ENCODE measurements around the gene PACSIN3. TPM values are rescaled to one million over a fixed set of nuclear protein-coding genes. Genes with fewer than 3 reads are reported as not detected.

Gene PACSIN3
- total RNA-seq, 1 experiment from 2014 or later, result 63.1 TPM

DNA sequence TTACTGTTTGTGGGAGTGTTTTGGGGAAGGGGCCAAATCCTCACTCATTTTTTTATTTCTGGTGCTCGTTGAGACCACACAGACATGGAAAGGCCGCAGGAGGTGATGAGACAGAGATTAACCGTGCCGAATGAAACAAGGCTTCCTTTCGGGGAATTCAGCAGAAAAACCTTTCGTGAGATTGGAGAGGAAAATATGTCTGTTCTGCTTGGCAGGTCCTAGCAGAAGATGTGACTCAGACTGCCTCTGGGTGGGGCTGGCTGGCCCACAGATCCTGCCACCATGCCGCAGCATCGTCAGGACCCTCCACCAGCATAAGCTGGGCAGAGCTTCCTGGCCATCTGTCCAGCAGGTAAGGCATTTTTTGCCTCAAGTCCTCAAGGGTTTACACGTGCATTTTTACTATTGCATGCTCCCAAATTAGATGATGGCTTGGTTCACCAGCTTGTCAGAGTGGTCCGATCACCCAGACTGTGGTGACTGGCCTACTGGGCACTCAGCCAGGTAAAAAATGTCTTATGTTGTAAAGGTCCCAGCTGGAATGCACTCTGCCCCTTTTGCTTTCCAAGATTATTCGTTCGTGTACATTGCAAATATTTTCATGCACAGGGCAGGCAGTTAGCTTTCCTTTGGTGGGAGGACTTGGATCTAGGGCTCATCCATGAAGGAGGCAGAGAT, 30.0 kb upstream of the PACSIN3 start (continued):
- peak; percentile 45; the same call in 1 of the 2 replicates for TF ChIP-seq MAX (IDR thresholded peaks at IDR 0.05)
- TF ChIP-seq YY1 (IDR thresholded peaks at IDR 0.05; ENCODE audit: extremely low read depth, insufficient replicate concordance, low read depth, low read length), result peak; percentile 3
- peak; percentile 82 for TF ChIP-seq JUND (IDR thresholded peaks at IDR 0.05)
- TF ChIP-seq SIN3A (IDR thresholded peaks at IDR 0.05; ENCODE audit: low read depth), result 0 out of 2 replicates have a peak, but pooled peaks have one; percentile 28
- no peak for TF ChIP-seq EZH2phosphoT487 (IDR thresholded peaks at IDR 0.05; ENCODE audit: borderline replicate concordance)
- TF ChIP-seq CEBPB (IDR thresholded peaks at IDR 0.05; ENCODE audit: low read depth), result no peak; the same call in 1 of the 2 replicates
- no peak for TF ChIP-seq ZNF274 (IDR thresholded peaks at IDR 0.05; ENCODE audit: low read depth, low read length)
- peak; percentile 27 for TF ChIP-seq TCF7L2 (IDR thresholded peaks at IDR 0.05; ENCODE audit: borderline replicate concordance, extremely low read depth, insufficient read depth, insufficient read length)

DNA sequence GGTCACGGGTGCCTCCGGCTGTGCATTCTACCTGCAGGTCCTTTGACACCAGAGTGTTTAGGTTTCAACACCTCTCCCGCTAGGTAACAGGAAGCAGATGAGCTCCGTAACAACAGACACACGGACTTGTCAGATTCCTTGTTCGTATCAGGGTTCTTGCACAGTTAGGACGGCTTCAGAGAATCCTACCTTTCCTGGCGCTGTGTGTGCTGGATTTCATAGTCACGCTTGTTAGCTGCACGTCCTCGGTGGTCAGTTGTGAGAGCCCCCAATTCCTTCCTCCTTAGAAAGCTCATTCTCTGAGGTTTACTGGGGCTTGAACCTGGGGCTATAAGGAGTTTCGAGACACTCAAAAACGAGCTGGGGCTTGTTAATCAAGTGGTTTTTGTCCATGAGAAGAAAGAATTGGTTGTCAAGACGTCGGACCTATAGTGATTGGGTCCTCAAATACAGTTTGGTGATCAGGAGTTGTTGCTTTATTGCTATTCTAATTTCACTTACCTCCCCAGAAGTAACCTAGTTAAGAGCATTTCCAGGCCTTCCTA, 29.2 kb upstream of the PACSIN3 start:
- H4K20me1 ChIP-seq (ENCODE audit: insufficient read depth), result no peaks in the 10 kb centered on the region
- RAD21 ChIA-PET (ENCODE audit: low non-redundant PET in 1 of 2, low total read pairs in 2 of 2, uncharacterized antibody in 2 of 2, unreplicated experiment in 2 of 2), result interaction anchor here (0.6 kb wide), 2 partner anchors 9 to 10 kb away, joined by 3 read pairs; no protein-coding TSS in a partner anchor
- no peak overlapping the region for H2AFZ ChIP-seq (ENCODE audit: low read depth, low read length, poor library complexity, severe bottlenecking)
- H3K79me2 ChIP-seq (ENCODE audit: insufficient read depth, low read length), result peaks cover 39% of the 10 kb centered on the region
- BruUV-seq (replicated peaks), result TSS peak; percentile 75
- no peaks in the 10 kb centered on the region for H3K27me3 ChIP-seq (ENCODE audit: insufficient read depth, low read length)
- no peak for ATAC-seq
- peak overlapping the region; percentile 93 for H3K27ac ChIP-seq (ENCODE audit: low read depth, low read length)
- H3K36me3 ChIP-seq (ENCODE audit: control insufficient read depth in 1 of 2, insufficient read depth in 2 of 2, low read length in 2 of 2), result no peaks in the 10 kb centered on the region
- H3K9me2 ChIP-seq (ENCODE audit: insufficient read depth), result no peaks in the 10 kb centered on the region
- peaks cover 19 to 52% of the 10 kb centered on the region in 2 experiments for H3K4me1 ChIP-seq (ENCODE audit: control insufficient read depth in 1 of 2, insufficient read depth in 2 of 2, low read length in 2 of 2)
- POLR2A ChIA-PET, result interaction anchor here (1.1 to 2.8 kb wide), 7 partner anchors 8 to 80 kb away, joined by 3 to 29 read pairs (median 7); partner anchors contain the start of genes ACP2 and PACSIN3
- TF ChIP-seq SP1 (IDR thresholded peaks at IDR 0.05; ENCODE audit: low read depth) (no peak), MAX (IDR thresholded peaks at IDR 0.05) (0 out of 2 replicates have a peak, but pooled peaks have one; percentile 15)
- H3K9ac ChIP-seq (ENCODE audit: low read length), result peak overlapping the region; percentile 90
- CTCF ChIA-PET, result interaction anchor here (1.5 to 1.7 kb wide), 4 partner anchors 28 to 36 kb away, joined by 3 to 6 read pairs (median 4); partner anchors contain the start of gene ACP2
- H3K4me3 ChIP-seq (replicated peaks in 1 of 2; ENCODE audit: low read depth in 1 of 2, low read length in 2 of 2), result peak overlapping the region; percentile 58 to 73
- no peaks in the 10 kb centered on the region for H3K9me3 ChIP-seq (ENCODE audit: control insufficient read depth in 1 of 2, insufficient read depth in 1 of 2, low read depth in 1 of 2, low read length in 2 of 2)
- peak overlapping the region; percentile 94 for H3K4me2 ChIP-seq (ENCODE audit: low read length)
- intact Hi-C loops (cut with micrococcal nuclease), result loop anchor here (5.0 kb wide), 1 partner anchor 38 kb away; the partner anchor contains the start of gene ARFGAP2
- no peak for DNase-seq (ENCODE audit: low read depth, low spot score)

Measured in HCT116 (cell line).